Activated T-cell treated with anti-CD3 and anti-CD28 coated beads for 1 hour (primary cell): ENCODE data around the gene CLSTN2.

ENCODE experiments used
- DNase-seq: peaks from one replicate; pipeline ENCODE4 v3.0.0-alpha.2; 2020; ENCODE audit warnings: low read depth

CLSTN2 gene

DNA sequence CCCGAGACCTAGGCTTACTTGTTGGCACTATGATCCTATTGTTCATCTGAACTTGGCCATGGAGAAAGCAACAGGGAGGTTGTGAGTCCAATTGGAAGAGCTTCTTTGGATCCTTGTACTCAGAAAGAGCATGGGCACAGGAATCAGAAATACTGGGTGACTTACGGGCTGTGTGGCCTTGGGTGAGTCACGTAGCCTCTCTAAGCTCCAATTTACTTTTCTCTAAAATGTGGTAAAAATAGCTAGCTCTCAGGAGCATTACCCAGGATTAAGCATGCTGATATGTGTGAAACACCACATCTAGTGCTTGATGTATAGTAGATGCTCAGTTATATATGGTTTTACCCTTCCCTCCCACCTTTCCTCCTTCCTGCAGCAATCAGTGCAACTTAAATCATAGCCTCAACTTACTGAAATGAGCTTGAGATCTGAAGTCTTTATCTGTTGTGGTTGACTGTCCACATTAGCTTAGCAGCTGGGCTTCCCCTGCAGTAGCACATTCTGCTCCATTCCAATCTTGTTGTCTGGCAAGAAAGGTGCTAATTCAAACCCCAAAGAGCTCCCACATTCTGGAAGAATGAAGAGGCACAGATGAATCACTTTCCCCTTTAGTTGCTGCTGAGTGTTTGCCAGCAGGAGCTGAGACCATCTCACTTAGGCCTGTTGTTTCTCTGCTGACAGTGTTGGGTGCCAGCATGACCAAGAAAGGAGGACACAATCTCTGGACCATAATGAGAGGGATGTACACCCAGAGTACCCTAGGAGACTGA is 443.8 kb downstream of the CLSTN2 start:
- DNase-seq = no peak

DNA sequence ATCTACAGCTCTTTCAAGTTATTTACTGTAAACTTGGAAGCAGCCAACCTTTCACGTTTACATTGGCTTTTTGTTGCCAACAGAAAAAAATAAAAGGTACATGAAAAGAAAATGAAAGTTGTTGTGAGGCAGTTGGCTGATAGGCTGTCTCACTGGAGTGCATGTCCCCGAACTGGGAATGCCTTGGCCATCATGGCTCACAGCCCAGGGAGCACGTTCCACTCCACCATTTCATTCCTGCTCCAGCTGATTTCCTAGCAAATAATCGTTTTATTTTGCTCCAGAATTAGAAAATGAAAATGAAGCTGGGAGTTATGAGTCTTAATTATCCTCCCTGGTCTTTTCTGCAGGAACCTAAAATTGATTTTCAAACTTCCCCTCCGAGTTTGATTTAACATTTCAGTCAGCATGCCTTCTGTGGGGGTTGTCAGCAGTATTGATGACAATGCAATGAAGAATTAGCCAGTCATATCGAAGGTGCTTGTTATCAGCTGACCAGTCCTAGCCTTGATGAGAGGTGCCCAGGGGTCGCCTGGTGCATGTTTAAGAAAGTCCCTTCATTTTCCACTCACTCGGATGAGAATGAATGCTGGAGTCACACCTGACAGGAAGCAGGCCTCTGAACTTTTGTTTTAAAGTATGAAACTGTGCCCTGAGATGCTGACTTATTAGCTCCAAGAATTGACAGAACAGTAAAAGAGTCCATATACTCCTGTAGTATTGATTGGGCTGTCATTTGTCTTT is 449.2 kb downstream of the CLSTN2 start:
- no peak for DNase-seq

DNA sequence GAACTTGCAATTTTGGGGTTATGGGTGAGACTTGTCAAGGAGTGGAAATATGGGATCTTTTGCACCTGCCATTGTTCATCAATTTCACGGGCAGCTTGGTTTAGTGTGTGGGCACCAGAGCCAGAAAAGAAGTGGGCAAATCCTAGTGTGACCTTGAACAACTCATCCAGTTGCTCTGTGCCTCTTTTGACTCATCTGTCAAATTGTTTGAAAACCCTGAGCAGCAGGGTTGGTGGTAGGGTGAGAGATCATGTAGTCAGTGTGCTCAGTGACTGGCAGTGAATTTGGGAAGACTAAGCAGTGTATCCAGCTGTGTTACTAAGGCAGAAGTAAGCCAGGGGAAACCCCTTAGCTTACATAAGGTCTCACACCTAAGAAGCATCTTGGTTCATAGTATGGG is 449.9 kb downstream of the CLSTN2 start:
- DNase-seq = no peak

DNA sequence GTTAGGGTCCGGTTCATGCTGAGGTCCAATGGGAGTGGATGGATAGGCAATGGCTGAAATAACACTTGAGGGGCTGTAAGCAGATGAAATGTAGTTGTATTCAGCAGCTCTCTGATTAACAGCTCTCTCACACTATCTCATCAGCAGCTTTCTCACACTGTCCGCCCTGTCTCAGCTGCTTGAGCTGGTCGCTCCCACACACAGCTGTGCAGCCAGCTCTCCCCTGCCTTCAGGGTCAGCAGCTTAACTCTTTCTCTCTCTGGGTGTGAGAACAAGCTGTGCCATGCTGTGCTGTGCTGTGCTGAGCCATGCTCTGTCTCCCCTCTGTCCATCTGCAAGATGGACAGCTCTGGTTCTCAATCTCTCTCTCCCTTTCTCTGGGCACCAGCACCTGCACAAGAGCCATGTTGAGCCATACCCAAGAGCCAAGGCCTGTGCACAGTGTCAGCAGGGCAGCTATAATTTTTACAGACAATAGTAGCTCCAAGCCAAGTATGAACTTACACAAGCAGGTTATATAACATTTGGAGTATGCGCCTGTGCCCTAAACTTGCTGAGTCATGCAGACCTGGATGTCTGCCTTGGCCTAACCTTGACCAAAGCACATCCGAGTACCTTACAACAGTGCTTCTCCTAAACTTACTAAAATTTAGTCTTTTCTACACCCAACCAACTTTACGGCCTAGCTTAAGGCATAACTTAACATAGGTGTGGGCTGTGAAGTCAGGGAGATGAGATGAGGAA is 451.5 kb downstream of the CLSTN2 start:
- no peak for DNase-seq

DNA sequence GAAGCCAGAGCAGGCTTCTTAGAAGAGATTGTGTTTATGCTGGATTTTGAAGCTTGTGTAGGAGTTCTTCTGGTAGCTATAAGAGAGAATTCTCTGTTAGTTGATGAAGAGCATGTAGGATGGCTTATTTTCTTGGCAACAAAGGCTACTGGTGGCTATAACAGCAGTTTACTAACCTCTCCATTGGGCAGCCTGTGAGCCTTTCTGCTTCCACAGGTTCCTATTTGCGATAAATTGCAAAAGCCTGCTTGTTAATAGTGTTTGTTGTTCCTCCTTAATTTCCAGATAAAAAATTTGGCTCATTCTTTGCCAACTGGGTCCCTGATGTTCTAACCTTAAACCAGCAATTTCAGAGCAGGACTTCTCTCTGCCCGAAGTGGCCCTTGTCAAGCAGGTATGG is 452.3 kb downstream of the CLSTN2 start:
- DNase-seq = no peak

DNA sequence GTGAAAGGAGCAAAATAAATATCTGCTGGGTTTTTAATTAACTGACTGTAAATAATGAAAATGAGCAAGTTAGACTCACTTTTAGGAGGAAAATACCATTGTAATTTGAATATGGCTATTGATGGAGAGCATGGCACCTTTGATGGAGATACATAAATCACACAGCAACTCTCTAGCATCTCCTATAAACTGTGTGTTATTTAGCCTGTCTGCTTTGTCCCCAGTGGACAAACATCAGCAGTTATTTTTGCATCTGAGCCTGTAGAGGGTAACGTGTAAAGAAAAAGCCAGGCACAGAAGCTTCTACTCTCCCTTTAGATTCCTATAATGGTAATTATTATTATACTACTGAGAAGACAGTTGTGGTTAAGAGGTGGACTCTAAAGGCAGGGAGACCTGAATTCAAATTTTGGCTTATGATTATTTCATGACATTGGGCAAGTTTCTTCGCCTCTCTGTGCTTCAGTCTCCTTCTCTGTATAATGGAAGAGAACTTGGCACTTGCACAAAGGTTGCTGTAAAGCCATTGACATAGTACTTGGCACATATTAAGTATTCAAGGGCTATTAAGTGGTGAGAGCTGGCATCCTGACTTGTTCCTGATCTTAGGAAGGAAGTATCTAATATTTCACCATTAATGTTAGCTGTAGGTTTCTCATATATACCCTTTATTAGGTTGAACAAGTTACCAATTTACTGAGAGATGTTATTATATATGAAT is 453.4 kb downstream of the CLSTN2 start:
- no peak for DNase-seq

DNA sequence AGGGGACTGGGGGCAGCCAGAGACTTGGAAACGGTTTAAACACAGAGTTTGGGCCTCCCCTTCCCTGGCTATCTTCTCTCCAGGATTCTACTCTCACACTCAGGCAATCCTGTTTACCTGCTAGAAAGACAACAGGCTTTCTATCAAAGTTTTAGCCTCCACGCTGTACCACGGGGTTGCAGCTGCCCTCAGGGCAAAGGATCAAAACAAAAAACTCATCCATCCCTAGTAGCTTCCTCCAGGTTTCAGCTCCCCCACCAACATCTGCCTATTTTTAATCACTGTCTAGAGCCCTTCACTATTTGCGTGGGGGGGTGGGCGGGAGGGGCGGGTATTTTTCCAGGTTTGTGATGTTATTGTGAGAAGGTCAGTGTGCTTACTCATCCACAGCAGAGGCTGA is 456.1 kb downstream of the CLSTN2 start:
- no peak for DNase-seq

DNA sequence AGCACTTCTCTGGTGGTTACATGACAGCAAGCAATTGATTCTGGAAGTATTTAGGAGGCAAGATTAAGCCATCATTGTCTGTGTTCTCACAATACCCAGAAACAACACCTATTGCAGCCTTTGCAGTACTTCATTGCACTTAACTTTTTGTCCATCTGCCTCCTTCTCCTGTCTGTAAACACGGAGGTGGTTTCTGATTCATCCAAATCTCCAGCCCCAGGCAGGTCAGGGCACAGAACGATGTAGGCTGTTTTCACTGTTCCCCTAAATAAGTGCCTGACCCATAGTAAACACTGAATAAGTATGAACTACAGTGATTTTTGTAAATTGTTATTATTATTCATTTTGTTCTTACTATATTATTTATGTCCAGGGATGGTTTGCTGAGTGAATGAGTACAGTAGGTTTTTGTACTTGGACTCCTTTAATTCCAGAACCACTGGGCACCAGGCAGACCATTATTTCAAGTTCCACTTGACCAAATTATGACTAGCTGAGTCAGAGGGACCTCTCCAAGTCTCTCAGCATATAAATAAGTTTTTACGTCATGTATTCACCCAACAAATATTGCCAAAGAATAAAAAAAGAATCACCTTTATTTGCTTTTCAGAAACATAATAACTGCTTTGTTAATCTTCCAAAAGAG is 459.6 kb downstream of the CLSTN2 start:
- DNase-seq = no peak

DNA sequence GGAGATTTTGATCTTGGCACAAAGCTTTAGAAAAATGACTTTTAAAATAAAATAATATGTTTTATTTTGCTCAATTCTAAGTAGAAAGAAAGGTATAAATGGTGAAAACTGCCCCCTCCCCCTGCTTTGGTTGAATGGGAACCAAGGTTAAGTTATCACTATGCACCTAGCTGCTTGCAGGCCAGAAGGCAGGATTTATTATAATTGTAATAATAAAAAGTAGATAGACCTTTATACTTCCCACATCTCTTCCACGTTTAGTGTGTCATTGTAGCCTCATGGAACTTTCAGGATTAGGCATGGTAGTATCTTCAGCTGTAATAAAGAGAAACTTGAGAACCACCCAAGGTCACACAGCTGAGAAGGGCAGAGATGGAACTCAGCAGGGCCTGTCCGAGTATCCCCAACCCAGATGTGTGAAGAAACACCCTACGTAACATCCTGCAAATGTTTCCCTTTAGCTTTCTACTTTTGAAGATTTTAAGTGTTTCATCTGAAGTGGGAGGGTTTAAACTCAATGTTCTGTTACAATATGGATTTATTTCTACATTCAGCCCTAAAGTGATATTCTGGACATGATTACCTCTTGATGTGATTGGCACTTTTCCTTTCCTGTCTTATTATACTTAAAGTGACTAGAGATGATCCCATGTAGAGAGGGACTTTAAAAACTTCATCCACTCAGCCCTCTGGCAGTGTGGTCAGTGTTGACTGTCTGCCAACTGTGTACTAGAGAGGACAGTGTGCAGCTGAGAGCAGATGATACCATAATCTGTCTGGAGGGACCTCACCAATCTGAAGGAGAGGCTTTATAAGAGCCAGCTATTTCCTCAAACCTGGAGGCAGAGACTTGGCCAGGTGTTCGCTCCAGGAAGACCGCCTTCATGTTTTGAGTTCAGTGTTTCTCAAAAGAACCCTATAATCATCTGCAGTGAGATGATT is 460.4 kb downstream of the CLSTN2 start:
- no peak for DNase-seq

DNA sequence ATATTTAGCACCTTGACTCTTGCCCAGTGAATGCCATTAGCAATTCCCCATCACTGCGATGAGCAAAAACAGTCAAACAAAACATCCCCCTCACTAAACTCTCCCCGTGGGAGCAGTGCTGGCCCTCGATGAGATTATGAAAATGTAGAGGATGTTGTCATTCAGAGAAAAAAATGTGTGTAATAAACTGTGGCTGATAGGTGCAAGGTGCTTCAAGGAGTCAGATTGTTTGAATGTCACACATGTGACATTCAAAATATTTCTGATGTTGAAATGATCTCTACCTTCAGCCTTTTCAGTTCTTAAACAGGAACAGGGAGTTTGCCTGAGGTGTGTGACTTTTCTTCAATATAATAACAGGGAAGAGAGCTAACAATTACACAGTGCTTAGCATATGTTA is 461.1 kb downstream of the CLSTN2 start:
- no peak for DNase-seq

DNA sequence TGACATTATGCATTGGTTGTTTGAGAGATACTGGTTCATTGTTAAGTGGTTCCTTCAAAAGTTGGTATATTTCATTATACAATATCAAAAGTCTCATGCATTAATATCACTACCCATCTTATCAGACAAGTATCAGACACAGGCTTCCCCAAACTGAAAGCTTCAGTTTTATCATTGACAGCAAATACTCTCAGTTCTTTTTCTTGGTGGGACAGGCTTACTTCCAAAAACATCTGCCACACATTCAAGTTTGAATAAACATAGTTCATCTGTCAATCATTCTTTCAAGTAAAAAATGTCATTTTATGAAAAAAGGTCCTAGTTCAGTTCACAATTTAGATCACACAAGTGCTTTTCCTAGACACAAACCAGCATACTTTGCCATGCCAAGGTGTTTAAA is 462.9 kb downstream of the CLSTN2 start:
- no peak for DNase-seq

DNA sequence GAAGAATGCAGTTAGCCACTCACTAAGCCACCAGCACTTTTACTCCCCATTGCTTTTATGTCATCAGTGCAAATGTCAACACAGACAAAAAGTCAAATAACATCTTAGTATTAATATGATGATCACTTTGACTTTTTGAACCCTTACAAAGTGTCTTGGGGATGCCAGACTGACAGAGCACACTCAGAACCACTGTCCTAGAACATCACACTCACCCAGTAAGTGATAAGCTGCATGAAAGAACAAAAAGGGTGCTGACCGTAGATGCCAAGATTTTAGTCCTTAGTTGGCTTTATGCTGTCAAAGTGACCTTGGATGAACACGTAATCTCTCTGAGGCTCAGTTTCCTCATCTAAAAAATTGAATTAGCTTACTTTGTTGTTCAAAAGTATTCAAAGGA is 463.4 kb downstream of the CLSTN2 start:
- no peak for DNase-seq

DNA sequence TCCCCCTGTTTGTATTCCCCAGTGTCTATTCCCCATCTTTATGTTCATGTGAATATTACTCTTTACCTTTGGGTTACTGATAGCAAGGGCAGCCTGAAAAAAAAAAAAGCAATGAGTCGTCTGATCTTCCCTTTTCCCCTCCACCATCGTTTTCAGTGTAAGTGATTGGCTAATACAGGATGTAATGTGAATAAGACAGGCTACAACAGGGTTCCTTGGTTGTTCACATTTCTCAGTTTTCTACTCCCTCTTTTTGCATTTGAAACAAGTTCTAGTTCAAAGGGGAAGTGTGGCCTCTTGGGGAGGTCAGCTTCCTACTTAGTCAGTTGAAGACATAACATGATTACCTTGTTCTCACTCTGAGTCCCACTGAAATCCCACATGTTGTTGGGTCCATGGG is 464.9 kb downstream of the CLSTN2 start:
- no peak for DNase-seq

DNA sequence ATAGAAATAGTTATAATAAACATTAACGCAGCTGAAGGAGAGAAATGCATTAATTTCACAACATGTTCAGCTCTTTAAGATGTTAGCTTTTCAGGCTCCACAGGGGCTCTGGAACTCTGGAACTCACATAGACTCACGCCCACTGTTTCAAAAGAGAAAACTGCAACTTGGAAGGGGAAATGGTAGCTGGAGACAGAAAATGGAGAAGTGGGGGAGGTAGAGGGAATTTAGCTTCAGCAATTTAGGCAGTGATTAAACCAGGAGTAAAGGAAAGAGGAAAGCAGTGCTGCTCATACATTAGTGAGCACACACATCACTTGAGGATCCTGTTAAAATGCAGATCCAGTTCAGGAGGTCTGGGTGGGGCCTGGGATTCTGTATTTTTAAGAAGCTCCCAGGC is 468.1 kb downstream of the CLSTN2 start:
- no peak for DNase-seq

DNA sequence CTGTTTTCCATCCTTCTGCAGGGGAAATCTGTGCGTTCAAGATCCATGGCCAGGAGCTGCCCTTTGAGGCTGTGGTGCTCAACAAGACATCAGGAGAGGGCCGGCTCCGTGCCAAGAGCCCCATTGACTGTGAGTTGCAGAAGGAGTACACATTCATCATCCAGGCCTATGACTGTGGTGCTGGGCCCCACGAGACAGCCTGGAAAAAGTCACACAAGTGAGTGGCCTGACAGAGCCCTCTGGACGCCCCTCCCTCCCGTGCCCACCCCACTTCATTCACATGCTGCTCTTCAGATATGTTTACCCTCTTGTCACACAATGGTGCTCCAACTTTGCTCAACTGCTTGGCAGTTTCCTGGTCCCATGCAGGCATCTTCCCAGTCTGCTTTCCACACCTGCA is 468.6 kb downstream of the CLSTN2 start:
- no peak for DNase-seq

DNA sequence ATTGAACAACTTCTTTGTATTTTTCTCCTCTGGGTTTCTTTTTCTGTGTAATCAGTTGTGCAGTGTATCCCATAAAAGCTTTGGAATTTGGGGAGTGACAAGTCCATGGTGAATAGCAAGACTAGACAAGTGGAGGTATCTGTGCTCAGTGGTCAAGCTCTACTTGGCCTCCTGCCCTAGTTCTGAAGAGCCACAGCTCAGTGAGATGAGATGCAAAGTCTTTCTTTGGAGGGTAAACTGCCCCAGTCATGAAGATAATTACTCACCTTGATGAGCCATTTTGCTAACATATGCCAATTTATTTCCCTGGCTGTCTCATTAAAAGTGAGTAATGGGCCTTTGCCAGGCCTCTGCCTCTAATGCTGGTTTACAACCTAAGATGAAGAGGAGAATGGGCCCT is 471.7 kb downstream of the CLSTN2 start:
- no peak for DNase-seq

DNA sequence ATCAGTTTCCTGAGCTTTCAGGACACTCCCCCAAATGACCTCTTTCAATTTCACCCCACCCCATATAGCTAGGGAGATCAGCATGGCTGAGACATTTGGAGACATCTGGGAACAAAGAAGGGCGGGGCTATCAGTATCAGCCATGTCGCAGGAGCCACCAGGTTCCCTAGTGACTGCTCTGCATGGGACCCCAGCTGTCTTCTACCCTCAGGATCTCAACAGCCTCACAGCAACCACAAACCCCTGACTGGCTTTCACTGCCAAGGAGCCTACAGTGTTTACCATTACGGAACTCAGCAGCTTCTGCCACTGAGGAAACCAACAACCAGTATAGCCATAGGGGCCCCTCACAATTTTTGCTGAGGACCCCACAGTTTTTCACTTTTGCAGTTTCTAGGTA is 473.3 kb downstream of the CLSTN2 start:
- DNase-seq = no peak

DNA sequence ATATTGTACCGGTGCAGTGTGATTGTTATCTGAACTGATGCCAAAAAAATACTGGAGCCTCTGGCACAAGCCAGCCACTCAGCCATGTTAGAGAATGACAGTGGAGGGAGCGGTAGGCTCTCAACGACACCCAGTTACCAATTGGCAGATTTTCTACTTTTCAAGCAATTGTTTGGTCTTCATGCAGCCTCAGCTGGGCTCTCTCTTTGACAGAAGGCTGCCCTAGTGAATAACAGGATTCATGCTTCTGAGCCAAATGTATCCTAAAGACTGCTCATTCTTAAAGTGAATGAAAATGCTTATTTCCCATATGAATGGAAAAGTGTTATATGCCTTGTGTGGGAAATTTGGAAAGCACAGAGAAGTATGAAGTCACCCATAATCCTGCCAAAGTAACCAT is 481.7 kb downstream of the CLSTN2 start:
- no peak for DNase-seq

DNA sequence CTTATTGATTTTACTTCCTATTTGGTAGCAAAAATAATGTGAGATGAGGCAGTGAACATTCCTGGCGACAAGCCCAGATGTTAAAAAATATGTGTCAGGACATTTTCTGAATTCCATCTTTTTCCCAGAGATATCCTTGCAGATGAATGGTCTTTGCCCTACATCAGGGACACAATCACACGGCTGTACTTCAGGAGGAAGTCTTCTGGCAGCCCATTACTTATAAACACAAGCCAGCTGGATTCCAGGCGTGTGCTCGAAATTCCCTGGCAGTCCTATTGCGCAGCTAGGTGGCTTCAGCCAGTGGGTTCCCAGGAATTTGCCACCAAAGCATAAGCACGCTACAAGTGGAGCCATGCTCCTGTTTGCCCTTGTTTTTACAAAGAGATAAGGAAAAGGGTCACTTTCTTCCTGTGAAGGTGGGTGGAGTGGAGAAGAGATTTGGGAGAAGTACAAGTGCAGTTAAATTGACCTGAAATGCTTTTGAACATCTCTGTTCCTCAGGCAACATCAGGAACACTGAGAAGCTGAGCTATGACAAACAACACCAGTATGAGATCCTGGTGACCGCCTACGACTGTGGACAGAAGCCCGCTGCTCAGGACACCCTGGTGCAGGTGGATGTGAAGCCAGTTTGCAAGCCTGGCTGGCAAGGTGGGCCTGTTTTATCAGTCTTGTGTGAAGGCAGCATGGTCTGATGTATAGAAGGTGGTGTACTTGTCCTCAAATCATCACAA is 485.8 kb downstream of the CLSTN2 start:
- no peak for DNase-seq

DNA sequence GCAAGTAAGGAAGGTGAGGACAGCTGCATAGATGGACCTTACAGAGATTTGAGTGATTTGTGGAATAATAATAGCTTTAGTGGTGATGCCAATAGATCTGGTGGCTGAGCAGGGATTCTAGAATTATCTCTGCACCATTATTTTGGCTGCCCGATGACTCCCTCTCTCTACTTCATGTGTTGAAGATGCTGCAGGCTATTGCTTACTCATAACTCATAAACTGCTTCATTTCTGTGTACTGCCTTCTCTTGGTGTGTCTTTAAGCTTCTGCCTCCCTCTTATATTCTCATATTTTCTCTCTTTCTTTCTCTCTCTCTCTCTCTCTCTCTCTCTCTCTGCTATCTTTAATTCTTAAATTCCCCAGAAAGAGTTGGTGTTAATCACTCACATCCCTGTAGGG is 486.9 kb downstream of the CLSTN2 start:
- DNase-seq = no peak
